ENCODE results near the gene CCDC88B.

DNA sequence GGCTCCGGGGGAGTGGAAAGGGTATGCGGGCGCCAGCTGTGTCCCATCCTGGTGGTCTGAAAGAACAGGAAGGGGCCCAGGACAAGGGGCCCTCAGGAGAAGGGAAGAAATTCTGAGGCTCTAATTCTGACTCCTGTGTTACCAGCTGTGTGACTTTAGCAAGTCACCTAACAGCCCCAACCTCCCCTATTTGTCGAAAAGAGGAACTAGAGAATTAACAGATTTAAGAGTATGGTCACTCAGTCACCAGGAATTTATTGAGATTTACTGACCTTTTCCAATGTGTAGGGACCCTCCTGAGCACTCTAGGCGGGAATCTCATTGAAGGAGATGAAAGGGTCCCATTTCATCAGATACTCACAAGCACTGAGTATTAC lies 33.6 kb downstream of the CCDC88B start:
- TF ChIP-seq, protein P1, sequence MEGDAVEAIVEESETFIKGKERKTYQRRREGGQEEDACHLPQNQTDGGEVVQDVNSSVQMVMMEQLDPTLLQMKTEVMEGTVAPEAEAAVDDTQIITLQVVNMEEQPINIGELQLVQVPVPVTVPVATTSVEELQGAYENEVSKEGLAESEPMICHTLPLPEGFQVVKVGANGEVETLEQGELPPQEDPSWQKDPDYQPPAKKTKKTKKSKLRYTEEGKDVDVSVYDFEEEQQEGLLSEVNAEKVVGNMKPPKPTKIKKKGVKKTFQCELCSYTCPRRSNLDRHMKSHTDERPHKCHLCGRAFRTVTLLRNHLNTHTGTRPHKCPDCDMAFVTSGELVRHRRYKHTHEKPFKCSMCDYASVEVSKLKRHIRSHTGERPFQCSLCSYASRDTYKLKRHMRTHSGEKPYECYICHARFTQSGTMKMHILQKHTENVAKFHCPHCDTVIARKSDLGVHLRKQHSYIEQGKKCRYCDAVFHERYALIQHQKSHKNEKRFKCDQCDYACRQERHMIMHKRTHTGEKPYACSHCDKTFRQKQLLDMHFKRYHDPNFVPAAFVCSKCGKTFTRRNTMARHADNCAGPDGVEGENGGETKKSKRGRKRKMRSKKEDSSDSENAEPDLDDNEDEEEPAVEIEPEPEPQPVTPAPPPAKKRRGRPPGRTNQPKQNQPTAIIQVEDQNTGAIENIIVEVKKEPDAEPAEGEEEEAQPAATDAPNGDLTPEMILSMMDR (IDR thresholded peaks at IDR 0.05; ENCODE audit: insufficient read depth, low read length, poor library complexity, severe bottlenecking), result no peak
- TF ChIP-seq EZH2phosphoT487 (conservative IDR thresholded peaks at IDR 0.05; ENCODE audit: low read length), result no peak

Data from SU-DHL-6 (cell line).